ENCODE measurements around the gene DNAH6.

DNA sequence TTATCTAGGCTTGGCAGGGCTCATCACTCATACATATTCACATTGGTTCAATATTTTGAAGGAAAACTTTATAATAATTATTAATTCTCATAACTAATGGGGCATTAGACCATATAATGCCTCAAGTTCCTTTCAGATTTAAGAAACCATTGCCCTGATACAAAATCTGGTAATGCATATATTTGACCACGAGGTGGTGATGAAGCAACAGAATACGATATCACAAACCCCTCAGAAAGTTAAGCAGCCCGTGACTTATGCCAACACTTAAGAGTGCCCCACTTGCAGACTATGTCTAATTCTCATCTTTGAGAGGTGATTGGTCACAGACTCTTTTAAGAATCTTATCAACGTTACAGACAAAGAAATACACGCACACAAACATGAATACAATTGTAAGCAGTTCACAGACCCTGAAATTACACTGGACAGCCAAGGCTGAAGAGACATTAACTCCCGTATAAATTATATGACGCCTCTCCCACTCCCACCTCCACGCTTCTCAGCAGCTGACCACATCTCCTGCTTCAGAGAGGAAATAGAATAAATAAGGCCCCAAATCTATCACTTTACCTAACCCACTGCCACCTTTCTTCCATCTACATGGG, 20.7 kb upstream of the DNAH6 start:
- TF ChIP-seq POLR2A (IDR thresholded peaks at IDR 0.05), result no peak
- TF ChIP-seq, protein P1, sequence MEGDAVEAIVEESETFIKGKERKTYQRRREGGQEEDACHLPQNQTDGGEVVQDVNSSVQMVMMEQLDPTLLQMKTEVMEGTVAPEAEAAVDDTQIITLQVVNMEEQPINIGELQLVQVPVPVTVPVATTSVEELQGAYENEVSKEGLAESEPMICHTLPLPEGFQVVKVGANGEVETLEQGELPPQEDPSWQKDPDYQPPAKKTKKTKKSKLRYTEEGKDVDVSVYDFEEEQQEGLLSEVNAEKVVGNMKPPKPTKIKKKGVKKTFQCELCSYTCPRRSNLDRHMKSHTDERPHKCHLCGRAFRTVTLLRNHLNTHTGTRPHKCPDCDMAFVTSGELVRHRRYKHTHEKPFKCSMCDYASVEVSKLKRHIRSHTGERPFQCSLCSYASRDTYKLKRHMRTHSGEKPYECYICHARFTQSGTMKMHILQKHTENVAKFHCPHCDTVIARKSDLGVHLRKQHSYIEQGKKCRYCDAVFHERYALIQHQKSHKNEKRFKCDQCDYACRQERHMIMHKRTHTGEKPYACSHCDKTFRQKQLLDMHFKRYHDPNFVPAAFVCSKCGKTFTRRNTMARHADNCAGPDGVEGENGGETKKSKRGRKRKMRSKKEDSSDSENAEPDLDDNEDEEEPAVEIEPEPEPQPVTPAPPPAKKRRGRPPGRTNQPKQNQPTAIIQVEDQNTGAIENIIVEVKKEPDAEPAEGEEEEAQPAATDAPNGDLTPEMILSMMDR (IDR thresholded peaks at IDR 0.05), result peak; percentile 64 to 80 (median 71)

Measured in transverse colon (tissue), 3 donors.